HG03135 (cell line): ENCODE data around the gene STAG3.

ENCODE experiments used
- ATAC-seq: cut with Tn5 transposase; IDR thresholded peaks from one replicate; pipeline ENCODE4 v1.9.1; 2021; ENCODE audit warnings: mild to moderate bottlenecking, moderate library complexity; ENCODE audit not compliant: unreplicated experiment

STAG3 gene

DNA sequence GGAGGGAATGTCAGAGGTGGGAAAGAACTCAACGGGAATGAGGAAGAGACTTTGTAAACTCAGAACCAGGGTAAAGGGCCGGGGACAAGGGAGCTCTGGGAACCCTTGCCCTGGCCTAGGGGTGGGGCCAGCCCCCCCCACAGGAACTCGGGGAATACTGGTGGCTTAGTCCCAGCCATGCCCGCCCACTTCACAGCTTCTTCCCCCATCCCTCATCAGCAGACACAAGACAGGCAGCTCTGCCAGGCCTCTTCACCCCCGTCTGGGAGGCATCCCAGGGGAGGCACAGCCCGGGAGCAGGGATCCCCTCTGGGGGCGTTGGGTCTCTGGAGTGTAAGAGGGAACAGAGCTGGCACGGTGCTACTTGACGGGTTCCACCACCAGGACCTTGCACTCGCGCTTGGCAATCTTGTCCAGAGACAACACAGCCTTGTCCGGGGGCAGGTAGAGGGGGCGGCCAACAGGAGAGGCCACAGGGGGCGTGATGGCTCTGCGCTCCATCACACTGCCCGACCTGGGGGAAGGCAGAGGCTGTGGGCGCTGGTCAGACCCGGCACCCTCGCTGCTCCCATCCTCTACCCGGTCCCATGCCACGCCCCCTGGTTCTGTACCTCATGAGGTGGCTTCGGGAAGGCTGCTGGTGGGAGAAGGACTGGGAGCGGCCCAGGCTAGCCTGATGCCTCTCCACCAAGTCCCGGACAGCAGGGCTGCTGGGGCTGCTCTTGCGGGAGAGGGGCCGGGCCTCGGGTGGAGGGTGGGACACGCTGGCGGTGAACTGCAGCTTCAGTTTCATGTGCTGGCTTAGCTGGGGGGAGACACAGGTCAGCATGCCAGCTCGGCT lies 22.8 kb upstream of the STAG3 start:
- no peak for ATAC-seq

DNA sequence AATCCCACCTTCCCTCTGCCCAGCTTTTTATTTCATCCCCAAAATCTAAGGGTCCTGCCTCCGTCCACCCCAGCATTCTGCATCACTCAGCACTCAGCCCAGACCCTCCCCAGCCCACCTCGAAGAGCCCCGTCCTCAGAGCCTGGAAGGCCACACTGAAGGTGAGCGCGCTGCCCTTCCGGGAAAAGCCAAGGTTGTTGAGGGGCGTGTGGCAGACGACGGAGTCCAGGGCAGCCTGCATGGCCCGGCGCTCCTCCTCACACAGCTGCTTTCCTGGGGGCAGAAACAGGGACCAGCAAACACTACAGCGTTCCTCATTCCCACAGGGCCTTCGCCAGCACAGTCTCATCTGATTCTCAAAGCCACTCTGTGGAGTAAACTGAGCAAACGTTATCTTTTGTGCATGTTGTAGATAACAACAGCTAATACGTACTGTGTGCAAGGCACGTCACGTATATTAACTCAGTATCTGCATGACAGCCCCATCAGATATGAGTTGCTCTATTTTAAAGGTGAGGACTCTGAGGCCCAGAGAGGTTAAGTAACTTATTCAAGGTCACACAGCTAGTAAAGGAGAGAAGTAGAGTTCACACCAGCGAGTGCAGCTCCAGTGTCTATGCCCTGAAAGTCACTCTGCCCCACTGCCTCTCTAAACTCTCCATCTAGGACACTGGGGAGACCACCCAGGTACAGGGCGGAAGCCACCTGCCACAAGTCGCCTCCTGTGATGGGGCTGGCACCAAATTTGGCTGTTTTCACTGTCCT lies 22.0 kb upstream of the STAG3 start:
- ATAC-seq: no peak

DNA sequence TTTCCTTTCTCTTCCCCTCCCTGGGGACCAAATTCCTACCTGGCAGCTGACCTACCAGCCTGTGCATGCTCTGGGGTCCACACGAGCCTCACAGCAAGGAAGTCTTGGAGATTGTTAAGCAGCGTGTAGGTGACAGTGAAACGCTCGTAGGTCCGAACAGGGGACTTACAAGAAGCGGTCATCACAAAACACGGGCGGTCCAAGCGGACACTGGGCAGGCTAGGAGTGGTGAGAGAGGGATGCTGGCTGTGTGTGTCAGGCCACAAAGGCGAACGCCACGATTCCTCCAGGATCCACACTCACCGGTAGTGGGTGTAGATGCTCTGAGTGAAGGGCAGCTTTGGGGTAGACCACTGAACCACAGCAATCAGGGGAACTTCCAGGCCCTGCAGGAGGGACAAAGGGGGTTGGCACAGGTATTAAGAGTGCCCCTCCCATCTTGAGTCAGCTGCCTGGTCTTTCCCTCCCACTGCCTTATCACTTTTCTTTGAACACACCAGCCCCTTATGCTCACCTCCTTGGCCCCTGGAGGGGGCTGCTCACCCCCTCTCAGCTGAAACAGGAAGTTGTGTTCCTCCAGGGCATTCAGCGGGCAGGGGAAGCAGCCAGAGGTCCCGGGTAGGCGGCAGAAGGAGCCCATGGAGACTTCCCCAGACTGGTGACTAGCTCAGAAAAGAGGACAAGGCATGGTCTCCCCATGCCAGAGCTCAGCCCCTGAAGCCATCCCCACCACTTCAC lies 21.2 kb upstream of the STAG3 start:
- no peak for ATAC-seq

DNA sequence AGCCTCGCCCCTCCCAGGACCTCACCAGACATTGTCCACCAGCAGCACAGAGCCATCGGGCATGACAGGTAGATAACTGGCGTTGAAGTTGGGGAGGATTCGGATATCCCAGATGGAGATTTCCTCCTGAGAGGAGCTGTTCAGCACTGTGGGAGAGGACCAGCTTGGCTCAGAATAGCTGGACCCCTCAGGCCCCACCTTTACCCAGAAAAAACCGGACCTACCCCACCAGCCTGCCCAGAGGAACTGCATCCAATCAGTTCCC lies 20.7 kb upstream of the STAG3 start:
- no peak for ATAC-seq

DNA sequence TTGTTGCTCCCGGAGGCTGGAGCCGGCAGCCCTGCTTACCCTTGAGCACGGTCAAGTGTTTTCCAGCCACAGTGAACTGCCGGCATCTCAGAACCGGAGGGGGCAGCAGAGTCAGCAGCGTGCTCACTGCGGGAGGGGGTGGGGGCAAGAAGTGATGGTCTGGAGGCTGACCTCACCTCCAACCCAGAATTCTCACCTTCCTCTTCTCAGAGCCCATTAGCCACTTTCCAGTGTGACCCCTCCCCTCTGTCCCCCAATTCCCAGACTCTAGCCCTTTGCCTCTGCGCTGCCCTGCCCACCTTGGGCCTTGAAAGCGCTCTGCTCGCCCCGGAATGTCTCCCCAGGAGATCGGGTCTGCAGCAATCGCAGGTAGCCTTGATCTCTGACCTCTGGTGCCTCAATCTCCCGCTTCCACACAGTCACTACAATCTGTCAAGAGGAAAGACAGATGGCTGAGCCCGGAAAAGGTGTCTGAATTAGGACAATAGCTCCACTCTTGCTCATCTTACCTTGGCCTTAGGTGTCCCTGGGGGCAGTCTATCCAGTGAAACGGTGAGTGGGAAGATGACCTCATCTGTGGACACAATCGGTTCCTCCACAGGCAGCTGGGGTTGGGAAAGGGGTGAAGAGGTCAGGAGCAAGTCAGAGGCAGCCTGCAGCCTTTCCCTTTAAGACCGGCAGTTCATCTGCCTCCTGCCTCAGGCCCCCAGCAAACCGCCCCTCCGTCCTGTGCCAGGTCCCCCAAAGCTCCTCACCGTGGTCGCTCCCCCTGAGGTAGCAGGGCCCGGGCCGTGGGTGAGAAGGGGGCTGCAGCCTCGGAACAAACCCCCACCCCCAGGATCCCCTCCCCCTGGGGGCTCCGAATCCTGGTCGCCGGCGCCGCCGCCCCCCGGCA lies 20.1 kb upstream of the STAG3 start:
- ATAC-seq: no peak

DNA sequence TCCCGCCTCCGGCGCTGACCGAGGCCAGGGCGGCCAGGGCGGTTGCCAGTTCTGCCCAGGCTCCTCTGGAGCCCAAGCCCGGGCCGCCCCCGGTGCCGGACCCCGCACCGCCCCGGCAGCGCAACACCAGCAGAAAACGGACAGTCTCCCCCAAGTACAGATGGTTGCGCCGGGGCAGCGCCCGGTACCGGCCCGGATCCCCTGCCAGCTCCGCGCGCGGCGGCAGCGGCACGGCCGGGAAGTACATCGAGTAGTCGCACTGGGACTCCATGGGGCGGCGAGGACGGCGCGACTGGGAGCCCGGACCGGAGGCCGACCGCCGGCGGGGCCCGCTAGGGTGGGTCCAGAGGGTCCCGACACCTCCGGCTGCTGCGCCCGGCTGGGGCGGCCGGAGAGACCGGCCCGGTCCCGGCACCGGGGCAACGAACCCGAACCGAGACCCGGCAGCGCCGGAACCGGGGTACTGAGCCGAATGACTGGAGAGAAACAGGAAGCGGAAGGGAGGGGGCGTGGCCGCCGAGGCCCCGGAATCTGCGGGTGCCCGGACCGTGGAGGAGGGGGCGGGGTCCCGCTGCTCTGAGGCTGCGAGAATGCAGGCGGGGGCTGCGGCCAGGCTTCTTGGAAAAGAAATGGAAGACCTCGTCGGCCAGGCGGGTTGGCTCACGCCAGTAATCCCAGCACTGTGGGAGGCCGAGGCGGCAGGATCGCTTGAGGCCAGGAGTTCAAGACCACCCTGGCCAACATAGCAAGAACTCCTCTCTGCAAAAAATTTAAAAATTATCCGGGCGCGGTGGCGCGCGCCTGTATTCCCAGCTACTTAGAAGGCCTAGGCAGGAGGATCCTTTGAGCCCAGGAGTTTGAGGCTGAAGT lies 19.3 kb upstream of the STAG3 start, which contains the start of gene TRAPPC14:
Gene TRAPPC14 (minus strand): TSS at position 495 of the 870 bp plus-strand sequence. CDS start 224 bp downstream, at position 271.
- ATAC-seq: peak; percentile 75

DNA sequence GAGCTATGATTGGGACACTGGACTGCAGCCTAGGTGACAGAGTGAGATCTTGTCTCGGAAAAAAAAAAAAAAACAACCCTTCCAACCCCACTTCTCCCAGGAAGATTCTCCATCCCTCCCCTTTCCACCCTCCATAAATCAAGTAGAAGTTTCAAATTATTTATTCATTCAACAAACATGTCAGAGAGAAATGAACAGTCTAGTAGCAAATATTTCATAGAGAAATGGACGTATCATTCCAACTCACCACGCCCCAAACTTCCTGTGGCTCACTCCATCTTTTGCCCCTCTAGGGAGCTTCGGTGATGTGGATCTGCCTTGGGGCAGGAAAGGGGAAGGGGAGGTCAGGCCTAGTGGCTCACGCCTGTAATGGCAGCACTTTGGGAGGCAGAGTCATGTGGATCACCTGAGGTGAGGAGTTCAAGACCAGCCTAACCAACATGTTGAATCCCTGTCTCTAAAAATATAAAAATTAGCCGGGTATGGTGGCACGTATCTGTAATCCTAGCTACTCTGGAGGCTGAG lies 18.6 kb upstream of the STAG3 start:
- ATAC-seq: no peak

DNA sequence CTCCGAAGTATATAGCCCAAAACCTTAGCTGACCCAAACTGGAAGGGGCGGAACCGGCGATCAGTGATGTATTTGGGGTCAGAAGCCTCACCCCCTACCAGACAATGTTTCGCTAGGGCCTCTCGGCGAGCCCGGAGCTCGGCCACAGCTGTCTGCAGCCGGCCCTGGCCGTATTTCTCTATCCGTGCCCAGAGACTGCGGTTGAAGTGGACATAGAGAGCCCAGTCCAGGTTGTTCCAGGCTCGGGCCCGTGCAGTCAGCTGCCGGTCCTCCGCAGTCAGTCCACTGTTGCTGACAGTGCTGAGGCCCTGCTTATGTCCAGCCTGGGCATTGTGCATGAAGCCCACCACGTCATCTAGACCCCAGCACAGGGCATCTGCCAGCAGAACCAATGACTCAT lies 17.7 kb upstream of the STAG3 start:
- no peak for ATAC-seq

DNA sequence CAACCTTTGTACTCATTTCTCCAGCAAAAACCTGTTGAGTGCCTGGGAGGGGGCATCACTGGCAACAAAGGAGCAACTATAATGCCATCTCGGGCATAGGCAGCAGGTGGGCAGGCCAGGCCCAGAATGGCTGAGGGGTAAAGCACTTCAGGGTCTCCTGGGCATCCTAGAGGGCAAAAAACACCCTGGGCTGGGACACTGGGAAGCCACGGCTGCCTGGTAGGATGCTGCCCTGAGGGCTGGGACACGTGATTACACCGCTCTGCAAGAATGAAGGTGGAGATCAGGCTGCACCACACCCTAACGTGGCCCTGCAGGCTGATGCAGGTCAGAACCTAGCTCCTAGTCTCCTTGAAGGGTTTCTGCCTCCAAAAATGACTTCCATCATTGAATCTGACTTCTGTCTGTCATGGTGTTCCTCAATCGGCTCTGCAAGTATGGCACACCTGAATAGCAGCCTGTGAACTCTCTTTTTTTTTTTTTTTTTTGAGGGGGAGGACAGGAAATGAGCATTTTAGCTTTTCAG lies 14.6 kb upstream of the STAG3 start:
- no peak for ATAC-seq

DNA sequence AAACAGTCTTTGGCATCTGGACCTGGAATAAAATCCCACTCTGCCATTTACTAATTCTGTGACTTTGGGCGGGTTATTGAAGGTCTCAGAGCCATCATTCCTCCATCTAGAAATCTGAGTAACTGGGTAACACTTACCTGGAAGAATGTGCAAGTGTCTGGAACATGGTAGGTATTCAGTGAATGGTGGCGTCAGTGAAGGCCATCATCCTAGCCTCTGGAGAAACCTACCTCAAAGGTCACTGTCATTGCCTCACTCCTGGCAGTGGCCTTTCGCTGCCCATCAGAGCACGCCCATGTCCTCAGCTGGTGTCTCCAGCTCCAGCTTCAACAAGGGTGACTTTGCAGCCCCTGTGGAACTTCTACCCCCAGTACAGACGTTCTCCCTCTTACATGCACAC lies 13.8 kb upstream of the STAG3 start:
- no peak for ATAC-seq

DNA sequence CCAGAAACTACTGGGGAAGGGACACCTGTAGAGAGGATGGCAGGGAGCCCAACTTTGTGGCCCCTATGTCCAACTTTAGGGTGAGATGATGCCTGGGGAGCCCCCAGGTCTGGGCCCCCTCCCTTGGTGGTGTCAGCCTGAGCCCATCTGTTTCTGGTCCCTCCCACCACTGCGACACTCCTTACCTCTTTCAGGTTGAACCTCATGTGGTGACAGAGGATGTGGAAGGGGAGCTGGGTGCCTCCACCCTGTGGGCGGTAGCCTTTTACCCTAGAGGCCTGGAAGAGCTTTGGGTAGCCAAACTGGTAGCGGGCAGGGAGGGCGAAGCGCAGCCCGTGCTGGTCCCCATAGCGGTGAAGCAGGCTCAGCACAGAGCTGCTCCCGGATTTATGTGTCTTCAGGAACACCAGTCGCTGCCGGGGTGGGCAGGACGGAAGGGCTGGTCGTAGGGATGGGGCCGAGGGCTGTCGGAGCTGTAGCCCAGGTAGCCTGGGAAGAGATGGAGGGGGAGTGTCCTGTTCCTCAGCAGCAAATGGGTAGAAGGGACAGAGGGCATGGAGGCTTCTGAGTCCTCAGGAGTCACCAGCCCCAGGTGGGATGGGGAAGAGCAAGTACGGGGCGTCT lies 11.3 kb upstream of the STAG3 start:
- no peak for ATAC-seq

DNA sequence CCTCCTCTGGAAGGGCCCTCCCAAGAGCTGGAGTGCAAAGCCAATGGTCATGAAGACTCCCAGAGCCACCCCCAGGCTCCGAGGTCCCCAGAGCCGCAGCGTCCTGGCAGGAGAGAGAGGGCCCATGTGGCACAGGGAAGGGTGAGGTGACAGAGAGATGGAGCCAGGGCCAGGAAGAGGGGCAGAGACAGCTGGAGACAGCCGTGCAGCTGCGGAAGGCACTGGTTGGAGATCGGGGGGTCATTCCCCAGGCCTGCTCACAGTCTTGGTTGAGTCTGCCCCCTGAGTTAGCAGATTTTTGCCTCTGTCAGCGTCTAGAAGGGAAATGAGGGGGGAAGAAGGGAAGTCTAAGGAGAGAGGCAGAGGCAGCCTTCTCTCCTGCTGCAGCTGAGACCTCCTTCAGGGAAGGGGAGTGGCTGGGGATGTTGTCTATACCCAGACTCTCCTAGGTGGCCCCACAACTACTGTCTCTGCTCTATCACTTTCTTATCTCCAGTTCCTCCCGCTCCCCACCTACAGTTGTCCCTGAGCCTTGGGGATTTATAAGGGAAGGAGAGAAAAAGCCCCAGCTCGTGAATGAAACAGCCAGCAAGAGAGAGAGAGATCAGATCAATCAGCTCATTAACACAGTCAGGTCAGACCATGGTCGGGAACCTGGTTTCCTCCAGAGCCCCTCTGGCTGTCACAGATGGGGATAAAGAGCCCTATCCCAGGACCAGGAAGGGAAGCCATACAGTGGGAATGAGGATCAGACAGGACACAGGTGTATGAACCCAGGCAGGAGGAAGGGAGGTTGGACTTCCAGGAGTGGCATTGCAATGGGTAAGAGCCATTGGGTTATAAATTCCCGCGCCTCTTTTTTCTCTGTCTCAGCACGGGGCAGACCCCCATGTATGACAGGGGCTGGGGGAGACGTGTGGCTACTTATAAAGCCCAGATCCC lies 10.5 kb upstream of the STAG3 start:
- no peak for ATAC-seq

DNA sequence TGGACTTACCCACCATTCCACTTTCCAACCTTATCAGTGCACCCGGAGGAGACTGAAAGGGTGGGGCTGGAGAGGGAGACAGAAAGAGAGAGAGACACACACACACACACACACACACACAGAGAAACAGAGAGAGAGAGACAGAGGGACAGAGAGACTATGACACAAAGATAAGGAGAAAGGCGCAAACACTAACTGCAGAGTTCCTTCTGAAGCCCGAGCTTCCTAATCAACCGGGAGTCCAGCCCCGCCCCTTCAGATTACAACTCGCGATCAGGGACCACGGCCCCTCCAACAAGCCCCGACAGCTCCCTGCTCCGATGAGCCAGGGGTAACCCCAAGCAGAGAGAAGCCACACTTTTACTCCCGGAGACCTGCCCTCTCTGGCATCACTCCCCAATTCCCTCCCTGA lies 9.8 kb upstream of the STAG3 start:
- ATAC-seq: no peak

DNA sequence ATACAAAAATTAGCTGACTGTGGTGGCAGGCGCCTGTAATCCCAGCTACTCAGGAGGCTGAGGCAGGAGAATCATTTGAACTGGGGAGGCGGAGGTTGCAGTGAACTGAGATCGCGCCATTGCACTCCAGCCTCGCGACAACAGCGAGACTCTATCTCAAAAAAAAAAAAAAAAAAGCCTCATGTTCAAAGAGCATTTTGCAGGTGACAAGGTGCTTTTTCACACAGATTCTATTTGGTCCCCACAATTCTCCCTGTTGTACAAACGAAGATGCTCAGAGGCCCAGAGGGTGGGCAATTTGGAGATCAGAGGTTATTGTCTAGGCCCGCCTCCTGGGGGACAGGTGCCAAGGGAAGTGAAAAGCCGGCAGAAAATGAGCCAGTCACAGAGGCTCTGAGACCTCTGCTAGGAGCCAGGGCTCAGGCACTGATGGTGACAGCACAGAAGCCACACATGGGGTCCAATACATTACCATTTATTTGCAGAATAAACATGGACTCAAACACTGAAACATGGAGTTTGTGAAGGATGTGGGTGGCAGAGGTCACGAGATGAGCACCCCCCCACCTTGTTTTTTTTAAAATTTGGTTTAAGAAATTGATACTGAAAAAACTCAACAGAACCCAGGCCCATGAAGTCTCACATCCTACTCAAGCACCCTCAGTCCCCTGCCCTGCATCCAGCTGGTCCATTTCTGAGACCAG lies 8.4 kb upstream of the STAG3 start:
- no peak for ATAC-seq

DNA sequence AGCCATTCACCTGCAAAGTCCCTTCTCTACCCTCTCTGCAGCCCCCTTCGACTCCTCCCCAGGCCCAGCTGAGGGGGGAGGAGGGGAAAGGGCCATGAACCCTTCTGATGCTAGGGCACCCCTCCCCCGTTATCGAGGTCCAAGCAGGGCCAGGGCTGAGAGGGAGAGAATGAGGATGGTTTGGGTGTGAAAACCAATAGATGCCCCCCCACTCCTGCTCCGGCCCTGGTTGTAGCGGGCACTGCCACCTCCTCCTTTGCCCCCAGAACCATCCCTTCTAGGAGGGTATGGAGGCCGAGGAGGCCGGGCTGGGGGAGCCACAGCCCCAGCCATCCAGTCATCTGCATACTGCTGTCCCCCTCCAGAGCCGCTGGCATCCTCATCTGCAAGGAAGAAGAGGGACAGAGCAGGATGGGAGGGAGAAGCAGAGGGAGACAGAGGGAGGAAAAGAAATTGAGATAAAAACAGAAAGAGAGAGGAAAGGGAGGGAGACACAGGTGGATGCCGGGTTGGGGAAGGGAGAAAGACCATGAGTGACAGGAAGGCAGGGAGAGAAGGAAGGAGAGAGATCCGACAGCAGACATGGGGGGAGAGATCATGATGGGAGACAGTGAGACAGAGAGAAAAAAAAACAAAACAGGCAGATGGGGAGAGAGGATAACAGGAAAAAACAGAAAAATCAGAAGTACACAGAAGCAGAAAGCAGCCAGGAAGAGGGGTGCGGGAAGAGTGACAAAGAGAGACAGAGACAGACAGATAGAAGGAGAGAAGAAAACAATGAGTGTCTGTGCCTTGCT lies 7.4 kb upstream of the STAG3 start:
- no peak for ATAC-seq

DNA sequence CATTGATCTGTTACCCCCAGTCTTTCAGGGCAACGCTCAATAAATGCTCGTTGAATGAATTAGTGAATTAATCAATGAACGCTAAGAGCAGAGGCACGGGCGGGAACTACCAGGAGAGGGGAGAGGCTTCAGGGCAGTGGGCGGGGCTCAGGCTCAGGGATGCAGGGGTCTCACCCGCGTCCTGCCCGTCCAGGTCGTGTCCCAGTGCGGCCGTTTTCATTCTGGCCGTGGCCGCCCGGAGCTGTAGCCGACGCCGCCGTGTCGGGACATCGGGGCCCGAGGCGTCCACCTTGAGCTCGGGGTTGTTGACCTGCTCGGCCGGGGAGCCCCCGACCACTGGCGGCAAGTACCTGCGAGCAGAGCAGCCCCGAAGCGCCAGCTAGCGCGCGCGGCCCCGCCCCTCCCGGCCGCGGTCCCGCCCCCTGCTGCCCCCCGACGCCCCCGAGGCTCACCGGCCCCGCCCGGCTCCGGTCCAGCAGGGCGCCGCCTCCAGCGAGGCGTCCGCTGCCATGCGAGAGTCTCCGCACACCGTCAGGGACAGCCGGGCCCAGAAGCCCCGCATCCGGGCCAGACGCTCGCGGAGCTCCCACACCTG lies 6.5 kb upstream of the STAG3 start:
- ATAC-seq: no peak
